Fibroblast of pulmonary artery (primary cell): ENCODE results near the gene PRRX2.

Source experiments
- DNase-seq: peaks from one replicate; pipeline ENCODE4 v3.0.0-alpha.2; 2010; ENCODE audit warnings: low read depth
- H3K4me3 ChIP-seq: replicated peaks from 2 replicates; pipeline ENCODE4 v1.5.1; 2011; ENCODE audit warnings: low read depth, mild to moderate bottlenecking, control low read depth, low read length, moderate library complexity
- CTCF ChIP-seq: IDR thresholded peaks from 2 replicates; pipeline ENCODE4 v1.5.1; 2011; ENCODE audit warnings: mild to moderate bottlenecking, control low read depth, low read length, inconsistent platforms; ENCODE audit errors: missing control alignments

The PRRX2 gene

GRCh38 chr9:129728744-129729143 lies 63.3 kb downstream of the PRRX2 start:
- no peak overlapping the region for H3K4me3 ChIP-seq
- no peak for DNase-seq
- no peak for TF ChIP-seq CTCF

- TF ChIP-seq CTCF = no peak
- DNase-seq = no peak
- no peak overlapping the region for H3K4me3 ChIP-seq
Observed at GRCh38 chr9:129731477-129732085, 66.1 kb downstream of the PRRX2 start.

- no peak for DNase-seq
- no peak overlapping the region for H3K4me3 ChIP-seq
- TF ChIP-seq CTCF = no peak
Observed at GRCh38 chr9:129732100-129732499, 66.7 kb downstream of the PRRX2 start.

- H3K4me3 ChIP-seq = no peak overlapping the region
- no peak for TF ChIP-seq CTCF
- DNase-seq = no peak
Observed at GRCh38 chr9:129732946-129733631, 67.6 kb downstream of the PRRX2 start.

GRCh38 chr9:129733632-129733953 lies 68.1 kb downstream of the PRRX2 start:
- TF ChIP-seq CTCF = no peak
- H3K4me3 ChIP-seq = no peak overlapping the region
- DNase-seq = no peak

- TF ChIP-seq CTCF = no peak
- no peak for DNase-seq
Observed at GRCh38 chr9:129735546-129735945, 70.1 kb downstream of the PRRX2 start.

GRCh38 chr9:129736334-129736733 lies 70.9 kb downstream of the PRRX2 start:
- no peak overlapping the region for H3K4me3 ChIP-seq
- TF ChIP-seq CTCF = no peak
- DNase-seq = no peak

More at GRCh38 chr9:129735546-129735945, 70.1 kb downstream of the PRRX2 start:
- H3K4me3 ChIP-seq = no peak overlapping the region
